Left forelimb (tissue), 1 donor: ENCODE data around the gene SLC22A1.
"Not testable (repeated sequence)": the region's sequence is repeated elsewhere in the genome, so short reads cannot be mapped to it uniquely, and the experiment has no call there.

ENCODE experiments used
- DNase-seq: peaks from one replicate; pipeline ENCODE4 v3.0.0-alpha.2; 2018; ENCODE audit warnings: low spot score

Gene SLC22A1

GRCh38 chr6:160121558-160121957 is at the start of gene SLC22A1:
TSS of gene SLC22A1 (plus strand) at chr6:160121815. CDS start at chr6:160121936, 121 bp downstream.
- no peak for DNase-seq

GRCh38 chr6:160073272-160073671 is 48.3 kb upstream of the SLC22A1 start:
- no peak for DNase-seq

GRCh38 chr6:160076009-160076408 is 45.6 kb upstream of the SLC22A1 start:
- no peak for DNase-seq

- DNase-seq = no peak
These were observed 44.6 kb upstream of the SLC22A1 start for GRCh38 chr6:160077024-160077423.

GRCh38 chr6:160077526-160077925 is 44.1 kb upstream of the SLC22A1 start:
- DNase-seq = no peak

GRCh38 chr6:160078883-160079685 is 42.5 kb upstream of the SLC22A1 start:
- DNase-seq = no peak

- DNase-seq = no peak
These were observed 42.0 kb upstream of the SLC22A1 start for GRCh38 chr6:160079686-160080043.

GRCh38 chr6:160080097-160080496 is 41.5 kb upstream of the SLC22A1 start:
- no peak for DNase-seq

- DNase-seq = no peak
These were observed 40.2 kb upstream of the SLC22A1 start for GRCh38 chr6:160081398-160081797.

- no peak for DNase-seq
These were observed 39.0 kb upstream of the SLC22A1 start for GRCh38 chr6:160082627-160083026.

GRCh38 chr6:160084198-160084776 is 37.3 kb upstream of the SLC22A1 start:
- no peak for DNase-seq

GRCh38 chr6:160085226-160085625 is 36.4 kb upstream of the SLC22A1 start:
- DNase-seq = no peak

GRCh38 chr6:160085713-160086505 is 35.7 kb upstream of the SLC22A1 start:
- DNase-seq = no peak

GRCh38 chr6:160086754-160087153 is 34.9 kb upstream of the SLC22A1 start:
- no peak for DNase-seq

- peak; percentile 78 for DNase-seq
These were observed 33.4 kb upstream of the SLC22A1 start for GRCh38 chr6:160088069-160088783.

GRCh38 chr6:160088784-160089533 is 32.7 kb upstream of the SLC22A1 start:
- no peak for DNase-seq

- no peak for DNase-seq
These were observed 32.1 kb upstream of the SLC22A1 start for GRCh38 chr6:160089534-160089897.

- not testable (repeated sequence) for DNase-seq
These were observed 31.0 kb upstream of the SLC22A1 start for GRCh38 chr6:160090442-160091239.

- not testable (repeated sequence) for DNase-seq
These were observed 29.4 kb upstream of the SLC22A1 start for GRCh38 chr6:160092176-160092575.

GRCh38 chr6:160092602-160093001 is 29.0 kb upstream of the SLC22A1 start:
- DNase-seq = no peak

- DNase-seq = no peak
These were observed 28.6 kb upstream of the SLC22A1 start for GRCh38 chr6:160093061-160093460.
